Stimulated activated CD8-positive, alpha-beta memory T cell treated with anti-CD3 and anti-CD28 coated beads, Interleukin-12 subunit alpha, Interleukin-12 subunit beta, amount 100 ng/mL, for 24 hours (primary cell): ENCODE results near the gene RAB7A.
"Not testable (repeated sequence)": the region's sequence is repeated elsewhere in the genome, so short reads cannot be mapped to it uniquely, and the experiment has no call there.

Experiments used
- DNase-seq: peaks from one replicate; pipeline ENCODE4 v3.0.0-alpha.2; 2020; ENCODE audit errors: extremely low read depth

Gene RAB7A

DNA sequence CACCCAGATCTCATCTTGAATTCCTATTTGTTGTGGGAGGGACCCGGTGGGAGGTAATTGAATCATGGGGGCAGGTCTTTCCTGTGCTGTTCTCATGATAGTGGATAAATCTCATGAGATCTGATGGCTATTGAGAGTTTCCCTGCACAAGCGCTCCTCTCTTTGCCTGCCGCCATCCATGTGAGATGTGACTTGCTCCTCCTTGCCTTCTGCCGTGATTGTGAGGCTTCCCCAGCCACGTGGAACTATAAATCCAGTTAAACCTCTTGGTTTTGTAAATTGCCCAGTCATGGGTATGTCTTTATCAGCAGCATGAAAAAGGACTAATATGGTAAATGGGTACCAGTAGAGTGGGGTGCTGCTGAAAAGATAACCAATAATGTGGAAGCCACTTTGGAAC lies 23.6 kb downstream of the RAB7A start:
- not testable (repeated sequence) for DNase-seq

DNA sequence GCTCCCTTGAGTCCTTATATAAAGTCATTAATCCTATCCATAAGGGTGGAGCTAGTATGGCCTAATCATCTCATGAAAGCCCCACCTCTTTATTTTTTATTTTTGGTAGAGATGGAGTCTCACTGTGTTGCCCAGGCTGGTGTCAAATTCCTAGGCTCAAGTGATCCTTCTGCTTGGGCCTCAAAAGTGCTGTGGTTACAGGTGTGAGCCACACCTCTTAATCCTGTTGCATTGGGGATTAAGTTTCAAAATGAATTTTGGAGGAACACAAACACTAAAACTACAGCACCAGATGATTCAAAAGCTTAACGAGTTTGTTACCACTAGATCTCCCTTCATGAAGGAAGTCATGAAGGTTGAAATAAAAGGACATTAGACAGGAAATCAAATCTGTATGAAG lies 27.7 kb downstream of the RAB7A start:
- no peak for DNase-seq

DNA sequence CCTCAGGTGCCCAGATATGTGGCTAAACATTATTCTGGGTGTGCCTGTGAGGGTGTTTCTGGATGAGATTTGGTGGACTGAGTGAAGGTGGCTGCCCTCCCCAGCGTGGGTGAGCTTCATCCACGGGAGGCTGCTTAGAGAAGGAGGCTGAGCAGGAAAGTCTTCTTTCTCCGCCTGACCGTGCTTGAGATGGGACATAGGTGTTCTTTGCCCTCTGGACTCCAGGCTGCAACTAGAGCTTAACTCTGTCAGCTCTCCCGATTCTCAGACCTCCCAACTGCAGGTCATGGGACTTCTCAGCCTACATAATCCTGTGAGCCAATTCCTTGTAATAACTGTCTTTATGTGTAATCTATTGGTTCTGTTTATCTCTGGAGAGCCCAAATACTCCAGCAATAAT lies 34.1 kb downstream of the RAB7A start:
- no peak for DNase-seq

DNA sequence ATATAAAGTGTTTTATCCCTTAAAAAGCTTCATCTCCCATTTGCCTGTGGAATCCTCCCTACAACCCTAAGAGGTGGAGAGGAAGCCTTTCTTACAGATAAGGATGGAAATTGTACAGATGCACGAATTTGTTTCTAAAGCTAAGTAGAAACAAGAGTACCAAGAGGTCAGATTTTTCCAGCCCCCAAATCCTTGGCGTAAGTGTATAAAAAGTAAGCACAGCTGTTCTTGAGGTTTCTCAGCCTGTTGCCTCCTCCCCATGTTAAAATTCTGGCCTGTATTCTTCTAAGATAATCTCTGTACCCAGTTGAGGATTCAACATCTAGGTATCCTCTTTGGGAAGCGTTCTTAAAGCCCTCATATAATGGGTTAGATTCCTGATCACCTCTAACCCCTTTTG lies 34.9 kb downstream of the RAB7A start:
- no peak for DNase-seq

DNA sequence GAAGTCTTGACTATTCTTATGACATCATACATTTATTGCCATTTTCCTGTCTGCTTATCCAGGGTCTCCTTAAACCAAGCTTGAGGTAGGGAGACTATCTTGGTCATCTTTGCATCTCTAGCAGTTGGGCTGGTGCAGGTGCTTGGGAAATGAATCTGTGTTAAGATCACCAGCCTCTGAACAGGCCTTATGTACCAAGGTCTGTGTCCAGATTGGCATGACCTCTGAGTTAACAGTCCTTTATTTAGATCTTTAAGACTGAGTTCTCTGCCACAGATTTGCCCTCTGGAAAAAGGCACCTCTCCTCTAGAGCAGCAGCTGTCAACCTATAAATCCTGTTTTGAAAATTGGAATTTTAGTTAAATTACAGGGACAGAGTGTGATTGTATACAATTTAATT lies 35.4 kb downstream of the RAB7A start:
- no peak for DNase-seq

DNA sequence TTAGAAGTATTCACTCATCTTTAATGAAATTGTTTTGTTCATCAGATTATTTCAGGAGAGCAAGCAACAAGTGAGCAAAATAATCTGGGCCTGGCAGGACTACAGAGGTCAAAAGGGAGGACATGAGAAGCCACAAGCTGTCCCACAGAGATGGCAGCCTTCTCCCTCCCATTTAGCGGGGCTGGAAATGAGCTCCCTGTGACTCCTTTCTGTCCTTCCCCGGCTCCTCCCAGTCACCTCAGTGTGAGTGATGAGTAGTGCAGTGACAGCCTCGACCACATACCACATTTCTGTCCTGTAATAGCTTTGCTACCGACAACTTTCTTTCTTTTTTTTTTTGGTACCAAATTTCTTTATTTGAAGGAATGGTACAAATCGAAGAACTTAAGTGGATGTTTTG lies 38.0 kb downstream of the RAB7A start:
- DNase-seq, result no peak

DNA sequence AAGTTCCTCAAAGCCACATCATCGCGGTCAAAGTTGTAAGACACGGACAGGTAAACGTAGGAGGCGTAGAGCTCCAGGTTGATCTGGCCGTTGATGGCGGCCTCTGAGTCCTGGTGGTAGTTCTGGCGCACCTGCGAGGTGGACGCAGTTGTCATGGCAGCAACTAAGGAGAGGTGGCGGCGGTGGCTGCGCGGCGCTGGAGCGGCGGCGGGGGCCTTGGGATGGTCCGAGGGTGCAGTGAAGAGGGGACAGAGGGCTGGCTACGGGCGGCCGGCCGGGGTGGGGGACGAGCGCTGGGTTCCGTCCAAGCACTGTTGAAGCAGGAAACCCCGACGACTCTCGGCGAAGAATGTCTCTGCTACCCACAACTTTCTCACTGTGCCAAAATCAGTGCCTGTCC lies 38.9 kb downstream of the RAB7A start:
- no peak for DNase-seq

DNA sequence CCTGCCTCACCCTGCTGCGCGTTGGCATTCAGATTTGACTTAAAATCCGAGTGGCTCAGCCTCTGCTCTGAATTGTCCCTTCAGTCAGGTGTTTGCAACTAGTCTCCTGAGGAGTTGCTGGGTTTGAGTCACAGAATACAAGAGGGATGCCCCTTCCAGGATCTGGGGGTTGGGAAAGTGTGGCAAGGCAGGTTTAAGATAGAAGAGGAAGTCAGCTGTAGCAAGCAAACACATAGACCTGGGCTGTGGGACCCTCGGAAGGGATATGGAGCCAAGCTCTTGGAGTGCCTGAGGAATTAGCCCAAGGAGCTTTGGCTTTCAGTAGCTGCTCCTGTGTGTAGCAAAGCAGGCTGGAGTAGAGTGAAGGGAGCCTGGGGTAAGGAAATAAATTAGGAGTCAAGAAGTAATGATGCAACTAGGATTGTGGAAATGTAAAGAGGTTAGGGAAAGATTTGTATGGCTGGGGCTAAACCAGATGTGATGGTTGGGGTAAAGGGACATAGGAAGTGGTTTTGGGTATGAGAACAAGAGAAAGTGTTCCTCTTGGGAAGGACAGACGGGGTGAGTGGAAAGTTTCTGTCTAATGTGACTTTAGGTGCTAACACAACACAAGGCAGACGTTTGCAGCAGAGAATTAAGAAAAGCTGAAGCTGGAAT lies 41.2 kb downstream of the RAB7A start:
- no peak for DNase-seq

DNA sequence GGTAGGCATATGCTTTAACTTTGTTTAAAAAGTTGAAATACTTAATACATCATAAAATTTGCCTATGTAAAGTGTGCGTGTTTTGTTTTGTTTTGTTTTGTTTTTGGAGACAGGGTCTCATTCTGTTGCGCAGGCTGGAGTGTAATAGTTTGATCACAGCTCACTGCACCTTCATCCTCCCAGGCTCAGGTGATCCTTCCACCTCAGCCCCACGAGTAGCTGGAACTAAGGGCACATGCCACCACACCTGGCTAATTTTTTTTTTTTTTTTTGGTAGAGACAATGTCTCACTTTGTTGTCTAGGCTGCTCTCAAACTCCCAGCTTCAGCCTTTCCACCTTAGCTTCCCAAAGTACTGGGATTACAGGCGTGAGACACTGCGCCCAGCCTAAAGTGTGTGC lies 42.5 kb downstream of the RAB7A start:
- no peak for DNase-seq

DNA sequence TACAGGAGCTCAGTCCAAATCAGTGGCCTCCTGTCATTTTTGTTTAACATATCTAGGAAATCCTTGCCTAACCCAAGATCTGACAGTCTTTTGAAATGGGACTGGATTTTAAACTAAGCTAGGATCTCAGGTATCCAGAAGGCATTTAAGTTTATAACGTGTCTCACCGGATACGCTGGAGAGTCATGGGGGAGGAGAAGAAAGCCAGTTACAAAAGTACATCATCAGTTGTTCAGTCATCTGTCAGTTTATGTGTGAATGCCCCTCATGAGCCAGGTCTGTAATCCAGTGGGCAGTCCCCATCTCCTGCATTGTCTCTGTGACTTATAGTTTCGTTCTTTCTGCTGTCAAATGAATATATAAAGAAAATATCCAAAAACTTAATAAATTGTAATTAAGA lies 44.4 kb downstream of the RAB7A start:
- no peak for DNase-seq

DNA sequence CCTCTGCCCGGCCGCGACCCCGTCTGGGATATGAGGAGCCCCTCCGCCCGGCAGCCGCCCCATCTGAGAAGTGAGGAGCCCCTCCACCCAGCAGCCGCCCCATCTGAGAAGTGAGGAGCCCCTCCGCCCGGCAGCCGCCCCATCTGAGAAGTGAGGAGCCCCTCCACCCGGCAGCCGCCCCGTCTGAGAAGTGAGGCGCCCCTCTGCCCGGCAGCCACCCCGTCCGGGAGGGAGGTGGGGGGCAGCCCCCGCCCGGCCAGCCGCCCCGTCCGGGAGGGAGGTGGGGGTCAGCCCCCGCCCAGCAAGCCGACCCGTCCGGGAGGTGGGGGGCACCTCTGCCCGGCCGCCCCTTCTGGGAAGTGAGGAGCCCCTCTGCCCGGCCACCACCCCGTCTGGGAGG lies 47.2 kb downstream of the RAB7A start:
- DNase-seq, result not testable (repeated sequence)

DNA sequence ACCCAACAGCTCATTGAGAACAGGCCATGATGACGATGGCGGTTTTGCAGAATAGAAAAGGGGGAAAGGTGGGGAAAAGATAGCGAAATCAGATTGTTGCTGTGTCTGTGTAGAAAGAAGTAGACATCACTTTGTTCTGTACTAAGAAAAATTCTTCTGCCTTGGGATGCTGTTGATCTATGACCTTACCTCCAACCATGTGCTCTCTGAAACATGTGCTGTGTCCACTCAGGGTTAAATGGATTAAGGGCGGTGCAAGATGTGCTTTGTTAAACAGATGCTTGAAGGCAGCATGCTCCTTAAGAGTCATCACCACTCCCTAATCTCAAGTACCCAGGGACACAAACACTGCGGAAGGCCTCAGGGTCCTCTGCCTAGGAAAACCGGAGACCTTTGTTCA lies 47.6 kb downstream of the RAB7A start:
- not testable (repeated sequence) for DNase-seq

DNA sequence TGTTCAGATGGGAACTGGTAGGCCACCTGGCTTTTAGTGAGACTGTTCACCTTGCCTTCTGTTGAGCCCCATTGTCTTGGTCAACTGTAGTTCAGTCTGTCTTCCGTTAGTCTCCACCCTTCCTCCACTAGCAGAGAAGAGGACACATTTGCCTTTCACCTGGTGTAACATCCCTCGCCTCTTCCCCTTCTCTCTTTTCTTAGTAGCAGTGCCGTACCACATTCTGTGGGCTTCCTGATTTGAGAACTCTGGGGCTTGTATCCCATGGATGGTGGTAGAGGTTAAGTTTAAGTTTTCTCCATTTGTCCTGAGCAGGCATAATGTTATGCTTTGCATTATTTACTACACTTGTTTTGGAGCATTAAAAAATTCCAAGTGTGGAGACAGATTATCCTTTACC lies 49.3 kb downstream of the RAB7A start:
- no peak for DNase-seq

DNA sequence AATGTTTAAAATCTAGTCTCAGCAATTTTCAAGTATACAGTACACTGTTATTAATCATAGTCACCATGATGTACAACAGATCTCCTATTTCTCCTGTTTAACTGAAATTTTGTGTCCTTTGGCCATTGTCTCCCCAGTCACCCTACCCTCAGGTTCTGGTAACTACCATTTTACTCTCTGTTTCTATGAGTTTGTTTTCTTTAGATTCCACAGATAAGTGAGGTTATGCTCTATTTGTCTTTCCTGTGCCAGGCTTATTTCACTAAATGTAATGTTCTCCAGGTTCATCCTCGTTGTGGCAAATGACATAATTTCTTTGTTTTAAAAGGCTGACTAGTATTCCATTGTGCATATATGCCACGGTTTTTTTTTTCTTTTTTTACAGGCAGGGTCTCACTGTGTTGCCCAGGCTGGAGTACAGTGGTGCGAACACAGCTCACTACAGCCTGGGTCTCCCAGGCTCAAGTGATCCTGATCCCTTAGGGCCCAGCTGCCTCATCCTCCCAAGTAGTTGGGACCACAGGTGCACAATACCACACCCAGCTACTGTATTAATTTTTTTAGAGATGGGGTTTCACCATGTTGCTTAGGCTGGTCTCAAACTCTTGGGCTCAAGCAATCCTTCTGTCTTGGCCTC lies 50.0 kb downstream of the RAB7A start:
- no peak for DNase-seq

DNA sequence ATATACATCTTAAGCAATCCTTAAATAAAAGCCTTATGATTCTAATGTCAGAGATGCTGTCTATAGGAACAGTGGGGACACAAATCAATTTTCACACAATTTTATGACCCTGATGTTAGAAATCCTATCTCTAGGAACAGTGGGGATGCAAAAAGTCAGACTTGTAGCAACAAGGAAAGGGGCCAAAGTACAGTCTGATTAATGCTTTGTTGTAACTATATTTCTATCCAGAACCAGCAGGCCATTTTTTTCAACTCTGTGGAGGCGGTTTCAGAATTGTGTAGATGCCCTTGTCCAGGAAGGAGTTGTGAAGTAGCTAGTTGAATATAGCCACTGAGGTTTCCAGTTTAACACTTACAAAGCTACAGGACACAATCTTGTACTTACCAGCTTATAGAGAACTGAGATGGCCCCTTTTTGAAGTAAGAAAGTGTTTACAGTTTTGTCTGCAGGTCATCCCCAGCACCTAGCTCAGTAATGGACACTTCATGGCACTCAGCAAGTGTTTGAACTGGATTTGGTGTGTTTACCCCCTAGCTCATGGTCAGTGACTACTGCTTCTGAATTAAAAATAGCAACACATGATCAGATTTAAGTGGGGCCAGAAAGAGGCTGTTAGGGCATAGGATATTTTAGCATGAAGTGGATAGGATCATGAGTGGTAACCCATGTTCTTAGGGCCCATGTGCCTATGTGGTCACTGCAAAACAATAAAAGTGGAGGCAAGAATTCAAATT lies 54.3 kb downstream of the RAB7A start:
- no peak for DNase-seq

DNA sequence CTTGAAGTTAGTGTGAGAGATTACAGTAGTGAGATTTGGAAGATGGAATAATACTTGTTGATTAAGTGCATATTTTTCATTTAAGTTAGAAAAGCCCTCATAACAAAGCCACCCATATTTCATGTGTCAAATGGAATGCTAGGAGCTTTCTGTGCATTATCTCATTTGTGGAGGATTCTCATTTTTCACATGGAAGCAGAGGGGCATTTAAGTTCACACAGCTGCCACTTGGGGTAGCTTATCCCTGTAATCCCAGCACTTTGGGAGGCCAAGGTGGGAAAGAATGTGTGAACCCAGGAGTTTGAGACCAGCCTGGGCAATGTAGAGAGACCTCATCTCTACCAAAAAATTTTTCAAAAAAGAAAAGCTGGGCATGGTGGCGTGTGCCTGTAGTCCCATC lies 55.2 kb downstream of the RAB7A start:
- DNase-seq, result no peak

DNA sequence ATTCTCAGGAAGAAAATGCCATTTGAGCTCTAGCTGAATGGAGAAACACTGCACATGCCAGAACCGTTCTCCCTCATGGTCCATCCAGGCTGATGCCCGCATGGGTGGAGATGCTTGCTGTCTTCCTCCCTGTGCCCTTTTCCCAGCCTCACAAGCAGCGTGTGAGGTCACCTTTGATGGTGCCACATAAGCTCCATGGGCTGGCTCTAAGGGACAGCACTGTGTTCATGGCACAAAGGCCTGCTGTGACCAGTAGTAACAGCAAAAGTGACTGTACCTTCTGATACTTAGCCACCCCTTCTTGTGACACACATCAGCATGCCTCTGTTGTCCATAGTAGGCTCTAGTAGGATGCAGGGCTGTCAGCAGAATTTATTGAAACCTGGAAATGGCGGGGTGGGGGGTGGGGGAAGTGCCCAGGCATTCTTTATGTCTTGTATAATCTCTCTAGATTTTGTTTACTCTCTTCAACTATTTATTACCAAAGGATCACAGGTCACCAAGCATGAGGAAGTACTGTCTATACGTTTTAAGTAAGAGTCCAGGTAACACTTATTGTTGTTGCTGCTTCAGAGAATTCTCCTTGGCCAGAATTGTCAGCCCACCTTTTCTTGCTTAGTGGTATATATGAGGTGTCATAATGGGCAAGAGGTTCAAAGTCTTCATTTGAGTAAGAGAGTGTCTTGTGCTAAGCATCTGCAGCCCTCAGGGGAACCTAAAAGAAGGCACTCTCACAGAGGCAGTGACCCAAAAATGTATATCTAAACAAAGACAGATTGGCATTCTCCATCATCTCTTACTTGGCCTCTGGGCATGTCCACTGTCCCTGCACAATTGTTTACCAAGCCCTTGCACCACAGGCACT lies 56.5 kb downstream of the RAB7A start:
- no peak for DNase-seq

DNA sequence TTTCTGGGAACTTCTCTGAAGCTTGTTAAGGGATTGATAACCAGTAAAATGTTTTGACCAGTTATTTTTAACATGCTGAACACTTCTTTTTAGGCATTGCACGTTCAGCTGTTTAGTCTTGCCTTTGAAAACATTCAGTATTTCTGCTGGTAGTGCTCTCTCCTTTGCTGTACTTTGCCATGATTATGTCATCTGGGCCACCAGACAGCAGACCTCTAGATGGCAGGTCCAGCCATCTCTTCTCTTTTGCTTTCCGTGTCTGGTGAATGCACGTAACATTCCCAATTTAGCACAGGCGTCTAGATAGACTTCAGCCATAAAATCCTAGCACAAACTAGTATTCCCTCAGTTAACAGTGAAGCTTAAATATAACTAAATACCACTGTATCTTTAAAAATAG lies 57.8 kb downstream of the RAB7A start:
- no peak for DNase-seq

DNA sequence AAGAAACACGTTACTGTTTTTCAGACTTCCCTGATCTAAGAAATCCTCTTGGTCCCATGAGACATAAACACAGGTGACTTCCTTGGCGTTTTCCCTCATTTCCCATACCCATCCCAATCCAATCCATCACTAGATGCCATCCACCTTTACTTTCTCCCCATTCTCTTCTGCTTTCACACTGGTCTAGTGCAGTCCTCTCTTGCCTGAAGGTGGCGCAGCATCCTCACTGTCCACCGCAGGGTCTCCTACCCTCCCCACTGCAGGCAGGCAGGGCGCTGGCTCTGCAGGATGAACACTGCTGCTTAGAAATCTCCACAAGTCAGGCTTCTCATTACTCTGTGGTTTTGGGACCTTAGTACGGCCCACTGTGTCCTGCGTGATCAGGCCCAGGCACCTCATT lies 58.2 kb downstream of the RAB7A start:
- no peak for DNase-seq

DNA sequence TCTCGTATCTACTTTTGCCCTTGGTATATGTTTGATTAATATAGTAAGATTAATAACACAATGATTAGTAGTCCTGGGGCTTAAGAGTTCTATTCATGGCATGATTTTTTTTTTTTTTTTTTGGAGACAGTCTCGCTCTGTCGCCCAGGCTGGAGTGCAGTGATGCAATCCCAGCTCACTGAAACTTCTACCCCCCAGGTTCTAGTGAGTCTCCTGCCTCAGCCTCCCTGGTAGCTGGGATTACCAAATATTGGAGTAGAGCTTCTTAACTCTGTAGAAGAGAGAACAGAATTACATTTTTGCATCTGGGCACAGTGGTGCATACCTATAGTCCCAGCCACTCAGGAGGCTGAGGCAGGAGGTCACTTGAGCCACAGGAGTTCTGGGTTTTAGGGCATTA lies 58.9 kb downstream of the RAB7A start:
- DNase-seq, result no peak

DNA sequence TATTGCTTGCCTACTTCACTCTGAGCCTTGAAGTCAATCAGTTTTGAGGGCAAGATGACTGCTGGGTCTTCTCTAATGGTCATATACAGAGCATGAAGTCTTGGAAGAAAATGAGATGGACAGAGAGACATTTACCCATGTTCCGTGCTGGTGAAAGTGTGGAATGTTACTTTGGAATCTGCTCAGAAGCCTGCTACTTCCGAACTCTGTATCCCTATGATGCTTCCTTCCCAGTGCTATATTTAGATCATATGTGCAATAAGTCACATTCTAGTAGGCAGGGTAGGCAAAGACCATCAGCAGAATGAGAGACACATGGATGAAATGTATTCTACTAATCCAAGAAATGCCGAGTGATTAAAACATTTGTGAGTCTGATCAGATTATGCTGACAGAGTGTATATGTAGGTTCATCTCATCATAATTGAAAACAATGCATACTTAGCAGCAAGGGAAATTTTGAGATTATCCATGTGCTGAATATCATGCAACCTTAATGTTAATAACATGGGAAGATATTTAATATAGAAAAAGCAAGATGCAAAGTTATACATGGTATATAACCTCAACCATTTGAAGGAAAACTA lies 60.5 kb downstream of the RAB7A start:
- DNase-seq, result no peak
